ENCODE data around the gene SLC45A3. TPM values are rescaled to one million over a fixed set of nuclear protein-coding genes. Genes with fewer than 3 reads are reported as not detected.

Gene SLC45A3
- total RNA-seq, 2 experiments from 2014 or later, result 0.11 TPM; not detected in 1

DNA sequence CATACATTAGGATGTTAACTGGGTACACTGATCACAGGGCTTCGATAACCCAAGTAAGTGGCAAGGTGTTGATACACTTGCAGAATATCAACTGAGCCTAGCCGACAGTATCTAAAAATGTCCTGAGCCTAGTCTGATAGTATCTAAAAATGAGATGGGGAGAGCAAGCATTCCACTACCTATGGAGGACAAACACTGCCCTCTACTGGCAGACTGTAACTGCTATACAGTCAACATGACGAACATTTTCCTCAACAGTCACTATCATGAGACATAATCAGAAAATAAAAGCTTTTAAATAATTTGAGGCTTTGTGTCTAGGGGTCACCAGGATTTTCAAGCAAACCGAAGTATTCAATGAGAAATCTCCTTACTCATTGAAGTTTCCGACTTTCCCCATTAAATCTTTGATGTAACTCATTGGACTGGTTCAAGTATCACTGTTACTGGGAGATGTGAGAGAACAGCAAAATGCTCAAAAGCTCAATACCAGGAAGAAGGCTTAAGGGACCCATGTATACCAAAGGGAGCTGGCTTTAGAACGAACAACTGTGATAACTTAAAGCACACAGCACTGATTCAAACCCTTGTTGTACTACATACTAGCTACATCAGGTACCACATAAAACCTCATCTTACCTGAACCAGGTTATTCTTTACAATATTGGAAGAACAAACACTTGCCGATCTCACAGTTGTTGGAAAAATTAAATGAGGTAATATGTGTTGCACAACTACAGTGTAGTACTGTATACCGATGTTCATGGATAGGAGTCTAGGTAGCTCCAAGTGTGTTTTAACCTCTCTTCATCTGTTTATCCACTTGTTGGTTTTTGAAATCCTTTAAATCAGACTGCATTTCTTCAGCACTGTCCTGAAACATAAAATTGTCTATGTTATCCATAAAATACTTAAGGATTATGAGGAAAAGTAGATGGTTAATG is 31.1 kb upstream of the SLC45A3 start:
- POLR2A ChIA-PET, result interaction anchor here (0.6 to 3.1 kb wide), 8 partner anchors 11 to 119 kb away, joined by 3 to 12 read pairs (median 3); partner anchors contain the start of gene RAB29

DNA sequence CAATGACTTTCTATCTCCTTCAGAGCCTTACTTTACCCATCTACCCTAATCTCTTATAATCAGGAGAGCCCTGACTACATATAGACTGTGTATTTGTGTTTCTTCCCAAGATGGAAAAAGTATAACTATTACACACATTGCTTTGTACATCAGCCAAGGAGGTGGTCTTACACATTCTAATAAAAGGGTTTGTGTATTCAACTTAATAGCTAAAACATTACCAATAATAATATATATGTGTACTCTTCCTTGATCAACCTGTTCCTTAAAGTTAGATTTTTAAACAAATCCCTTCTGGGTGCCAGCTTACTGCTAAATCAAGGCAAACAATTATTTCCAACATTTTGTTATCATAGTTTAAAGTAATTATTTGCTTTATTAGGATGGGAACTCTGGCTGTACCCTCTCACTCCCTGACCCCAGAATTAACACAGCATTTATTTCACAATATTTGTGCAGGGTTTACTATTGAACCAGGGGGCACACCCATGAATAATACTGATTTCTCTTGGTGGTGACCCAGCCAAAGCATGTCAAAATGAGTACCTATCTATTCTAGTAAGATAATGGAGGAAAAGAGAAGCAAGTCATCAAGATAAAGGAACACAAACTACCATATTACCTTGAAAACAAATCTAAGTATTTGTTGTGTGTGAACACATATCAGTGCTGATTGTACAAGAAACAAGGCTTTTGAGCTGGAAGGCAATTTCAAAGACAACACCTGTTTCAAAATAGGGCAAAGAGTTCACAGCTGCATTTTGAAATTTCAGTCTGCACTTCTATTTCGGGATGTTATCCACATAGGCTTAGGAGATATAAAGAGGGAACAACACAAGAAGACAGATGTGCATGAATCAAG is 30.1 kb upstream of the SLC45A3 start:
- intact Hi-C loops (cut with DNase I, micrococcal nuclease), result loop anchor here (1.0 to 5.0 kb wide), 10 partner anchors 37 to 182 kb away; partner anchors contain the start of gene RAB29 (in 1 of the 2)
- TF ChIP-seq, protein P1, sequence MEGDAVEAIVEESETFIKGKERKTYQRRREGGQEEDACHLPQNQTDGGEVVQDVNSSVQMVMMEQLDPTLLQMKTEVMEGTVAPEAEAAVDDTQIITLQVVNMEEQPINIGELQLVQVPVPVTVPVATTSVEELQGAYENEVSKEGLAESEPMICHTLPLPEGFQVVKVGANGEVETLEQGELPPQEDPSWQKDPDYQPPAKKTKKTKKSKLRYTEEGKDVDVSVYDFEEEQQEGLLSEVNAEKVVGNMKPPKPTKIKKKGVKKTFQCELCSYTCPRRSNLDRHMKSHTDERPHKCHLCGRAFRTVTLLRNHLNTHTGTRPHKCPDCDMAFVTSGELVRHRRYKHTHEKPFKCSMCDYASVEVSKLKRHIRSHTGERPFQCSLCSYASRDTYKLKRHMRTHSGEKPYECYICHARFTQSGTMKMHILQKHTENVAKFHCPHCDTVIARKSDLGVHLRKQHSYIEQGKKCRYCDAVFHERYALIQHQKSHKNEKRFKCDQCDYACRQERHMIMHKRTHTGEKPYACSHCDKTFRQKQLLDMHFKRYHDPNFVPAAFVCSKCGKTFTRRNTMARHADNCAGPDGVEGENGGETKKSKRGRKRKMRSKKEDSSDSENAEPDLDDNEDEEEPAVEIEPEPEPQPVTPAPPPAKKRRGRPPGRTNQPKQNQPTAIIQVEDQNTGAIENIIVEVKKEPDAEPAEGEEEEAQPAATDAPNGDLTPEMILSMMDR (IDR thresholded peaks at IDR 0.05), result no peak
- H3K27ac Mint-ChIP-seq, result peak overlapping the region; percentile 47
- ChIA-PET POLR2A (interaction anchor here (0.9 to 3.1 kb wide), 7 partner anchors 13 to 118 kb away, joined by 3 to 12 read pairs (median 3); partner anchors contain the start of gene RAB29), CTCF (interaction anchor here (0.8 to 4.1 kb wide), 17 partner anchors 8 to 356 kb away, joined by 3 to 62 read pairs (median 4); partner anchors contain the start of genes ELK4 and RAB29)
- no peaks in the 10 kb centered on the region for H3K9me3 Mint-ChIP-seq
- H3K4me3 ChIP-seq (ENCODE audit: low read length), result no peak overlapping the region
- peaks cover 33% of the 10 kb centered on the region for H3K4me1 Mint-ChIP-seq (ENCODE audit: low read depth)
- H3K9me3 ChIP-seq (ENCODE audit: control insufficient read depth in 1 of 2, insufficient read depth in 1 of 2, low read length in 2 of 2), result no peaks in the 10 kb centered on the region
- H3K36me3 Mint-ChIP-seq (ENCODE audit: low read depth), result peaks cover 29% of the 10 kb centered on the region
- H3K4me1 ChIP-seq (ENCODE audit: insufficient read depth, low read length), result no peaks in the 10 kb centered on the region
- ATAC-seq (ENCODE audit: poor library complexity) (no peak), DNase-seq (no peak)
- H3K4me3 Mint-ChIP-seq, result no peak overlapping the region
- H3K36me3 ChIP-seq (ENCODE audit: insufficient read depth, low read length), result peaks cover 11% of the 10 kb centered on the region
- H3K27me3 Mint-ChIP-seq, result no peaks in the 10 kb centered on the region
- no peak overlapping the region for H3K27ac ChIP-seq (ENCODE audit: low read depth in 1 of 2, low read length in 2 of 2)
- H3K27me3 ChIP-seq (ENCODE audit: control insufficient read depth in 1 of 2, insufficient read depth in 2 of 2, low read length in 2 of 2), result no peaks in the 10 kb centered on the region

More for the DNA sequence above, 31.1 kb upstream of the SLC45A3 start:
- Histone ChIP-seq H3K9me3 (ENCODE audit: control insufficient read depth in 1 of 2, insufficient read depth in 1 of 2, low read length in 2 of 2) (no peaks in the 10 kb centered on the region), H3K36me3 (ENCODE audit: insufficient read depth, low read length) (peaks cover 21% of the 10 kb centered on the region), H3K27me3 (ENCODE audit: control insufficient read depth in 1 of 2, insufficient read depth in 2 of 2, low read length in 2 of 2) (no peaks in the 10 kb centered on the region), H3K4me1 (ENCODE audit: insufficient read depth, low read length) (no peaks in the 10 kb centered on the region), H3K27ac (ENCODE audit: low read depth in 1 of 2, low read length in 2 of 2) (no peak overlapping the region), H3K4me3 (ENCODE audit: low read length) (no peak overlapping the region)
- TF ChIP-seq, protein P1 (IDR thresholded peaks at IDR 0.05), result peak; percentile 91
- ATAC-seq (ENCODE audit: poor library complexity), result peak; percentile 95
- H3K4me1 Mint-ChIP-seq (ENCODE audit: low read depth), result peaks cover 40% of the 10 kb centered on the region
- H3K4me3 Mint-ChIP-seq, result no peak overlapping the region
- peak overlapping the region; percentile 47 for H3K27ac Mint-ChIP-seq
- DNase-seq, result peak in 12 of 14 experiments; percentile 16 to 87 (median 47)
- intact Hi-C loops (cut with DNase I, micrococcal nuclease), result loop anchor here (1.0 to 5.0 kb wide), 10 partner anchors 36 to 183 kb away; partner anchors contain the start of gene RAB29 (in 1 of the 2)
- CTCF ChIA-PET, result interaction anchor here (0.6 to 4.1 kb wide), 26 partner anchors 7 to 357 kb away, joined by 3 to 62 read pairs (median 4); partner anchors contain the start of genes ELK4 and RAB29
- no peaks in the 10 kb centered on the region for H3K9me3 Mint-ChIP-seq
- peaks cover 38% of the 10 kb centered on the region for H3K36me3 Mint-ChIP-seq (ENCODE audit: low read depth)
- H3K27me3 Mint-ChIP-seq, result no peaks in the 10 kb centered on the region

DNA sequence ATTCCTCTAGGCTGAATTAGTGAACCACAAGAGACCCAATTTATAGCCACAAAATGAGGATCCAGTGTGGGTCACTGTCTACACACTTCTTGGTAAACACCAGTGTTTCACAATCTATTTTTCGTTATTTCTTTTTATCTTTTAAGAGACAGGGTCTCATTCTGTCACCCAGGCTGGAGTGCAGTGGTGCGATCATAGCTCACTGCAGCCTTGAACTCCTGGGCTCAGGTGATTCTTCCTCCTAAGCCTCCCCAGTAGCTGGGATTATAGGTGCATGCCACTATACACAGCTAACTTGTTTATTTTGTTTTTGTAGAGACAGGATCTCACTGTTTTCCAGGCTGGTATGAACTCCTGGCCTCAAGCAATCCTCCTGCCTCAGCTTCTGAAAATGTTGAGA is 29.3 kb upstream of the SLC45A3 start:
- ChIA-PET CTCF (interaction anchor here (1.0 to 4.1 kb wide), 5 partner anchors 52 to 118 kb away, joined by 4 to 62 read pairs (median 11); partner anchors contain the start of genes ELK4 and RAB29), POLR2A (interaction anchor here (1.2 to 3.1 kb wide), 2 partner anchors 14 to 66 kb away, joined by 3 to 12 read pairs; partner anchors contain the start of gene RAB29)
- intact Hi-C loops (cut with DNase I, micrococcal nuclease), result loop anchor here (2.0 to 5.0 kb wide), 7 partner anchors 38 to 181 kb away; partner anchors contain the start of gene RAB29 (in 1 of the 2)
- peaks cover 25% of the 10 kb centered on the region for H3K36me3 Mint-ChIP-seq (ENCODE audit: low read depth)
- H3K4me3 ChIP-seq (ENCODE audit: low read length), result no peak overlapping the region
- no peak for ATAC-seq (ENCODE audit: poor library complexity)
- H3K9me3 Mint-ChIP-seq, result no peaks in the 10 kb centered on the region
- H3K27ac Mint-ChIP-seq, result no peak overlapping the region
- H3K27ac ChIP-seq (ENCODE audit: low read depth in 1 of 2, low read length in 2 of 2), result no peak overlapping the region
- peaks cover 29% of the 10 kb centered on the region for H3K4me1 Mint-ChIP-seq (ENCODE audit: low read depth)
- no peaks in the 10 kb centered on the region for H3K4me1 ChIP-seq (ENCODE audit: insufficient read depth, low read length)
- no peaks in the 10 kb centered on the region for H3K27me3 Mint-ChIP-seq
- TF ChIP-seq, protein P1 (IDR thresholded peaks at IDR 0.05), result no peak
- no peaks in the 10 kb centered on the region for H3K9me3 ChIP-seq (ENCODE audit: control insufficient read depth in 1 of 2, insufficient read depth in 1 of 2, low read length in 2 of 2)
- H3K27me3 ChIP-seq (ENCODE audit: control insufficient read depth in 1 of 2, insufficient read depth in 2 of 2, low read length in 2 of 2), result no peaks in the 10 kb centered on the region
- no peak for DNase-seq
- H3K36me3 ChIP-seq (ENCODE audit: insufficient read depth, low read length), result peaks cover 7% of the 10 kb centered on the region
- no peak overlapping the region for H3K4me3 Mint-ChIP-seq

Measured in CD4-positive, alpha-beta T cell (primary cell).